ENCODE data around the gene UBE2L5. TPM values are rescaled to one million over a fixed set of nuclear protein-coding genes. Genes with fewer than 3 reads are reported as not detected.

Gene UBE2L5
- total and polyA plus RNA-seq, 2 donors (not counting 3 experiments of a cell fraction or from before 2014, with no cell fraction given), result not detected

GRCh38 chr13:30373727-30374126 lies 48.6 kb upstream of the UBE2L5 start:
- dilution Hi-C loops (cut with MboI; ENCODE audit: extremely low pct_ligation_motif_present, low sequenced_read_pairs), result no loop called here
- no peaks in the 10 kb centered on the region for H3K79me2 ChIP-seq (ENCODE audit: control insufficient read depth, insufficient read depth, low read length)
- no peaks in the 10 kb centered on the region for H3K36me3 ChIP-seq (ENCODE audit: control insufficient read depth in 2 of 2, extremely low read depth in 1 of 2, insufficient read depth in 2 of 2, low read length in 2 of 2)
- no peaks in the 10 kb centered on the region for H4K20me1 ChIP-seq (replicated peaks; ENCODE audit: control insufficient read depth, extremely low read depth, insufficient read depth, low read length)
- H3K9me1 ChIP-seq (replicated peaks; ENCODE audit: control insufficient read depth, extremely low read depth, insufficient read depth, low read length), result no peaks in the 10 kb centered on the region
- no peak overlapping the region for H3K4me3 ChIP-seq (replicated peaks in 1 of 3; ENCODE audit: insufficient read depth in 1 of 3, low read depth in 1 of 3, low read length in 3 of 3)
- no peak overlapping the region for H3K4me2 ChIP-seq (ENCODE audit: insufficient read depth, low read length)
- no peak overlapping the region for H3K27ac ChIP-seq (ENCODE audit: insufficient read depth, low read depth, low read length)
- peaks cover 0 to 5% of the 10 kb centered on the region in 2 experiments for H3K27me3 ChIP-seq (ENCODE audit: control insufficient read depth in 2 of 2, insufficient read depth in 2 of 2, low read length in 2 of 2)
- intact Hi-C loops (cut with micrococcal nuclease), result no loop called here
- no TSS peak for BruUV-seq (replicated peaks)
- FAIRE-seq, result no peak
- no peak overlapping the region for H2AFZ ChIP-seq (ENCODE audit: low read depth, low read length)
- no peak overlapping the region for H3K9ac ChIP-seq (replicated peaks; ENCODE audit: extremely low read depth, insufficient read depth, low read length)
- POLR2A ChIA-PET, result no interaction called here
- H3K4me1 ChIP-seq (ENCODE audit: control insufficient read depth, extremely low read depth, insufficient read depth, low read length), result peaks cover 3% of the 10 kb centered on the region
- no peak for DNase-seq (ENCODE audit: low read depth, low spot score)
- CTCF ChIA-PET, result interaction anchor here (1.5 to 2.0 kb wide), 2 partner anchors 12 kb away, joined by 6 to 7 read pairs; no protein-coding TSS in a partner anchor
- H3K9me3 ChIP-seq (replicated peaks; ENCODE audit: control insufficient read depth, insufficient read depth, low read length), result no peaks in the 10 kb centered on the region
- TF ChIP-seq EZH2 (IDR thresholded peaks at IDR 0.05; ENCODE audit: borderline replicate concordance, low read depth, low read length, severe bottlenecking) (no peak), POLR2A (IDR thresholded peaks at IDR 0.05; ENCODE audit: low read depth, low read length) (no peak), MAX (IDR thresholded peaks at IDR 0.05; ENCODE audit: insufficient read depth, insufficient read length) (no peak), MYC (IDR thresholded peaks at IDR 0.05; ENCODE audit: low read depth, low read length) (no peak), GATA2 (IDR thresholded peaks at IDR 0.05; ENCODE audit: insufficient read depth, insufficient read length, low read depth, low read length) (no peak), JUN (IDR thresholded peaks at IDR 0.05; ENCODE audit: borderline replicate concordance, insufficient read depth, insufficient read length, low read depth) (no peak), POLR2AphosphoS5 (IDR thresholded peaks at IDR 0.05; ENCODE audit: insufficient read depth, low read depth, low read length) (no peak), FOS (IDR thresholded peaks at IDR 0.05; ENCODE audit: borderline replicate concordance, insufficient read depth, low read length) (no peak), CTCF (IDR thresholded peaks at IDR 0.05; ENCODE audit: extremely low read depth in 1 of 2, insufficient read depth in 1 of 2, low read depth in 1 of 2, low read length in 2 of 2) (no peak)

Data from endothelial cell of umbilical vein (primary cell).